CD4-positive, alpha-beta T cell treated with Interleukin-15 for 1 hour (primary cell): ENCODE measurements around the gene DMD.
"Not testable (repeated sequence)": the region's sequence is repeated elsewhere in the genome, so short reads cannot be mapped to it uniquely, and the experiment has no call there.

Source experiments
- DNase-seq: peaks from one replicate; pipeline ENCODE4 v3.0.0-alpha.2; 2020

The DMD gene

DNA sequence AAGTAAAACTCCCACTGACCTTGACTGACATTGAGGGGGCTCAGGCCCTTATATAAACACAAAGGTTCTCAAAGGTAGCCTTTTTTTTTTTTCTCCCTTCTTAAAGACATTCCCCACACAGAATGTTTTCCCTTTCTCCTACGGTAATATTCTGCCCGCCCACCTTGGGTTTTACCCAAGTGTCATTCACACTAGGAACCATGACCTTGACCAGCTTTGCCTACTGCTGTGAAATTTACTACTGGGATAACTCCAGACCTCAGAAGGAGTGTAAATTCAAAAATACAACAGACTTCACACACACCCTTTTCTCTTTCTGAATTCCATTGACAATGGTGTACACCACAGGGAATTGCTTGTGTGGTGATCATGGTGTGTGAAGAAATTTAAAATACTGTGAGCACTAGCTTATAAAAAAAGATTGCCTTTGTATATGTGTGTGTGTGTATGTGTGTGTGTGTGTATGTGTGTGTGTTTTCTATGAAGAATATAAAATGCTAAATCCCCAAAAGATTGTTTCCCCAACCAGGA, 1550.0 kb downstream of the DMD start:
- no peak for DNase-seq

DNA sequence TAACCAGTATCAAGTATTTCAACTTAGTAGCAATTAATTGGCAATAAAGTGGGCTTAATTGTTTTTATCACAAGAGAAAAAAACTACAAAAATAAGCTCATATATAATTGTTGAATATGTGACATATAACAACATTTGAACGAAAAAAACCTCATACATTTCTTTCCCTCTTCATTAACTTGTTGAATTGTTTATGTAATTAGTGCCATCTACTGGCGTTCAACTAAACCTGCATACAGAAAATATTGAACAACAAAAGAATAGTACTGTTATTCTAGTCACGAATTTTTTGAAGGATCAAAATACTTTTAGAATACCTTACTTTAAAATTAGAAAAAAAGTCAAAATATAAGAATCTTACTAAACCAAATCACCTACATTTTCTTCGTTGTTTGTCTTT, 1553.0 kb downstream of the DMD start:
- no peak for DNase-seq

- DNase-seq, result no peak
Measured at GRCh38 chrX:31656013-31656412, 1555.3 kb downstream of the DMD start.

DNA sequence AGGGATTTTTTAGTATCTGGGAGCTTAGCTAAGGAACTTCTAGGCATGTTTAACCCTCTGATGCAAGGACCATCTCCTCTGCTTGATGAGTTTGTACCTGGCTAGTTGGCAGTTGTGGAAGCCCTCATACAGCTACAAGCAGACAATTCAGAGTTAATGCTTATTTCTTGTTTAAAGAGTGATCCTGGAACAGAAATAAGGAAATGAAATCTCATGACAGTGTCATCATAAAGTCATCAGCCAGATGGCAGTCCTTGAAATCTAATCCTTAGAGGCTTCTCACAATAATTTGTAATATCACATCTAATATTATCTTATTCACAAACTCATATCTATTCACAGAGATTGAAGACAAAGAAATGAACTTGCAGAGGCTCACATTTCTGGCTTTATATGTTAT, 1557.9 kb downstream of the DMD start:
- DNase-seq, result no peak

DNA sequence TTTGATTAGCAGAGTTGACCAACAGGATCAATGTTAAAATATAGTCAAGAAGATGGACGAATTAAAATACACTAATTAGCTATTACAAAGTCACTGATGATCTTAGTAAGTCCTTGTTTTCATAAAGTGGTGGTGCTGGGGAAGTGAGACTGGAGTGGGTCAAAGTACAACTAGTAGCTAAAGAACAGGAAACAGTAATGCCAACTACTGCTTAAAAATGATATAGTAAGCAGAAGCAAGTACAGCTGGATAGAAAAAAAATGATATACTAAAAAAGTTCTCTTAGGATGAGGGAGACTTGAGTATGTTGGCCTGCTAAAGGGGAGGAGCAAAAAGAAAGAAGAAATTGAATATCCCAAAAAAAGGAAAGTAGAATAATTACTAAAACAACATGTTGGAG, 1558.7 kb downstream of the DMD start:
- DNase-seq, result no peak

DNA sequence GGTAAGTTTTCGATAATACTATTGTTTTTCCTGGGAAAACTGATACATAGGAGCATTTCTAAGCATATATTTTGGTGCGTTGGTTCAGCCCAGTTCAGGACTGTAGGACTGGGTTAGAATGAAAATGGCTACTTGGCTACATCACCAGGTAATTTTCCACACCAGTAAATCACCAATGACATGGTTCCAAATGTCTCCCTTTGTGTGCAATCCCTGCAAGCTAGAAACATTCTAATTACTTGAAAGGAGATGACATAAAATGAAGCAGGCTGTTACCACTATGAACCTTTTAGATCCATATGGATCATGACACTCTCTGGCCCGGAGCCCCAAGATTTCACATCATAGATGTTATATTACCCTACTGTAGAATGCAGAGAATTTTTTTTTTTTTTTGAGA, 1562.1 kb downstream of the DMD start:
- no peak for DNase-seq

- DNase-seq, result no peak
Measured at GRCh38 chrX:31633349-31633748, 1578.0 kb downstream of the DMD start.

DNA sequence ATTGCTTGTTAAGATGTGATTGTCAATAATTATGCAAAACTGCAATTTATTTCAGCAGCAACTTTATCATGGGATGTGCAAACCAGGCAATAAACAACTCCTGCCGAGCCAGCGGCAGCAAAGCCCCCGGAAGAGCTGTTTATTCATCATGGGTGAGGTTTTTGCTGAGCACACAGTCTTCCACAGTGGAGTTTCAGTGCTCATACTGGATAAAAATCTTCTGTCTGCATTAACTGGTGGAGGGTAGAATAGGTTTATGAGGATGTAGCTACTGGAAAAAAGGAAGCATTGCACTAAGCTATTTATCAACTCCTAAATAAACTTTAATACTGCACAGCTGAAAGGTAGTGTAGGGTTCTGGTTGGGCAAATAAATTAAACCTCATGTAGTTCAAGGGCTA, 1582.2 kb downstream of the DMD start:
- DNase-seq, result no peak

DNA sequence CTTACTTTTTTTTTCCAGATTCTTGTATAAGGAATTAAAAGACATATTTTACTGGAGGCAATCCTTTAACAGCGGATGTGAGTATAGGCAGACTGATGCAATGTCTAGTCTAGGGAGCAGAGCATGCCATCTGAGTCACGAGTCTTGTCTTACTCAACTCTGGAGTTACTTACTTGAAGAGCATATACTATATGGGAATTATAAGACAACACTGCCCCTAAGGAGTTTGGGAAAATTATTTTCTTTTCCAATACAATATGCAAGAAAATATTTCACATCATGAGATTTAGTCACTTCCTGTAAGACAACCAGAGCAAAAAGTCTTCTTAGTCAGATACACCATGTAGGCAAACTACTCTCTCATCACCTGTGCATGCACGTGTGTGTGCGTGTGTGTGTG, 1602.2 kb downstream of the DMD start:
- DNase-seq, result no peak

GRCh38 chrX:31608638-31609037, 1602.7 kb downstream of the DMD start:
- DNase-seq, result no peak

DNA sequence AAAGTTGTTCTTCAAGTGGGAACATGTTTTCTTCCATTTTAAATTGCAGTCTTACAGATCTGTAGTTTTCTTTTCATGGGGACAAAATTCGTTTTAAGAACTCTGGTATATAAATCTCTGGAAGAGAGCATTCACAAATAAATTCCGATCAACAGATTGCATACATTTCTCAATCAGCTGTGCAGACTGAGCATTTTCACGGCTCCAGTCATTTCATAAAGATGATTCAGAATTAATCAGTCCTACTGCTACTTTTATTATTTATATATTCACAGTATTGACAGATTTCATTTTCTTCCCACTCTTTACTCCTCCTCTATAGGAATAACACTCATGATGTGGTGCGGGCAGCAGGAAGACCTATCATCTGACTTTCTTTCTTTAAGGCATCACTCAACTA, 1604.6 kb downstream of the DMD start:
- DNase-seq, result no peak

DNA sequence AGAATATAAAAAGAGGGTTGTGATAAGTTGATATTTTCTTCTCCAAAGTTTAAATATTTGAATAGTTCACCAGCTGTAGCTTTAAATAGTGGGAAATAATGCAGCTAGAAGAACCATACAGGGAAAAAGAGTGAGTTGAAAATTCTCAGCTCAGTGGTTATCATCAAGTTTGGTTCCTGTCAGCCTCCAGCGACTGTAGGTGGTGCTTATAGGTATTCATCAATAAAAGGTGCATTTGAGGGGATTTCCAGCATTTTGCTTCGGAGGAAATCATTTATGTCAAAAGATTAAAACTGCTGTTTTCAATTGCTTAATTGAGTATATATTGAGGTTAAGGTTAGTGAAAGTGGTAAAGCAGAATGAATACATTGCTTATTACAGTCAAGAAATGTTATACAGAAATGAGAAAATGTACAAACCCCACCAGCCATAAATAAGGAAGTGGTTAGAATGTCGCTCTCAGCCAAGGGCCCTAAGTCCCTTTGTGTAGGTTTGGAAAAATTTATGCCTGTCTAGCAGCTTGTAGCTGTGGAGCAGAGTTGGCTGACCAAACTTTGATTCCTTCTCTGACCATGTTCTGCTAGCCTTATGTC, 1606.6 kb downstream of the DMD start:
- no peak for DNase-seq

DNA sequence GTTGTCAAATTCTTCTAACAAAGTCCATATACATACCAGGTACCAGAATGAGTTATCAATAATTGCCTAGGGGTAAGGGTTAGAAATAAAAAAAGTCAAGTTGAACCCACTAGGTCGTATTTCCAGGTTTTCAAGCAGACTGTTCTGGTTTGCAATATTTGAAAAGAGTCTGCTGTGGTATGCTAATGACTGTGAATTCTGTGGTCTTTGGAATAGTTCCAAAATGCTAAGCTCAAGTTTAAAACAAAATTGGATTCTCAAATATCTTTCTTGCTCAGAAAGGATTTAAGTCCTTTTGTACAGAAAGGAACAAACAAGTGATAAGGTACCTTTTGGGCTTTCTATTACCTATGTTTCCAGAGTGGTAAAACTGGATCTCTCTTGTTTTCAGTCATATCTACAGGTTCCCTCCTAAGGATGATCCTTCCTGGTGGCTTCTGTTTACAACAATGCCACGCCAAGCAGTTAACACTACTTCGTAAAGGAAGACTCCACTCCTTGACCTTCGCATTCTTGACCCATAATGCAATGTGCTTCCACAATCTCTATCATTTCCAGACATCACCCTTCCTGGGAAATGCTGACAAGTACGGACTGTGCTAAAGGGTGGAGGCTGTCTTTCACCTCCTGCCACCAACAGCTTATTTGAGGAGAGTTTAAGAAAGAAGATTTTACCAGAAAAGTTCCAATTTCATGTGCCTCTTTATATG, 1607.8 kb downstream of the DMD start:
- DNase-seq, result no peak

GRCh38 chrX:31600823-31601222, 1610.5 kb downstream of the DMD start:
- DNase-seq, result no peak

DNA sequence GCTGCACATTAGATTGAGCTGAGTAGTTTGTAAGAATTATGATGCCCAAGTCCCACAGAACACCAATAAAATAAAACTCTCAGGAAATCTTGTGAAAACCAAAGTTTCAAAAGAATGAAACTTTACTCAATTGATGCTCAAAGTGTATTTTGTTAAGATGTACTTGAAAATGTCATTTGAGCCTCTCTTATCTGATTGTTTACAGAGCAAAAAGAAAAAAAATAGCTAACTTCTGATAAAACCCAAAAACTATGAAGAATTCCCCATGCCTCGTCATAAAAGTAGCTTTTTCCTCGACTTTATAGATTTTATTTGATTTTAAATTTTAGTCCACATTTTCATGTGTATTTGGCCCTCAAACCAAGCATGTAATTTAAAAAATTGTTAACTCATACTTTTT, 1618.0 kb downstream of the DMD start:
- DNase-seq, result no peak

DNA sequence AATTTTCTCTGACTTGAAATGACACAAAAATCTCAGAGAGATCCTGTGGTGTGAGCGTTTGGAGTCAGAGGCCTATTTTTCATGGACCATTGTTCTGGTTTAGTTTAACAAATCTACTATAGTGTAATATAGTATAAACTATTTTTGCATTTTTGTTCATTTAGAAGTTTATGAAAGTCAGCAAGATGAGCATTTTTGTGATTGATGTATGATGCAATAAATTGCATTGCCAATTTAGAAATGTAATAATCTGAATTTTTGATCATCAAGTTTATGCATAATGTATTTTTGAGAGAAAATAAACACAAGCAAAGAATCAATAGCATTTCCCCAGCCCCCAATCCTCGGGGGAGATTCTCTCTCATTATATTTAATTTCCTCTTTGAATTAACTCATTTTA, 1620.0 kb downstream of the DMD start:
- DNase-seq, result no peak

DNA sequence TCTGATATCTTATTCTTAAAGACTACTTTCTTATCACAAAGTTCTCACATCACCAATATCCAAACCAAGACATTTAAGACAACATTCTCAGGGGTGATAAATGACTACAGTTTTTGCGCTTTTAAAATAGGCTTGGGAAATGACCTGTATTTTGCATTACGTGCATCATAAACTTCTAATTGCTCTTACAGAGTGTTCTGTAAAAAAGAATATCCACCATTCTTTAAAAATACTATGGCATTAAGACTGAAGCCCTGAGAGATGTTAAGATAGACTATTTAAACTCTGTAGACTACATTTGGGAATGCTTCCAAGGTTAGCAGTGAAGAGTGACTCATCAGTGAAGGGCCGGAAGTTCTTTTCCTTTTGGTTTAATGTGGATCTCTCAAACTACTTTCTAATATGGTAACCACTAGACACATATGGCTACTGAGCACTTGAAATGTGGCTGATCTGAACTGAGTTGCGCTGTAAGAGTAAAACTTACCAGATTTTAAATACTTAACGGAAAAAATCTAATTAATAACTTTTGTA, 1620.7 kb downstream of the DMD start:
- DNase-seq, result no peak

GRCh38 chrX:31589503-31589902, 1621.8 kb downstream of the DMD start:
- no peak for DNase-seq

- DNase-seq, result no peak
Measured at GRCh38 chrX:31588355-31588754, 1623.0 kb downstream of the DMD start.

GRCh38 chrX:31583892-31584291, 1627.5 kb downstream of the DMD start:
- not testable (repeated sequence) for DNase-seq

GRCh38 chrX:31580726-31581125, 1630.6 kb downstream of the DMD start:
- no peak for DNase-seq

DNA sequence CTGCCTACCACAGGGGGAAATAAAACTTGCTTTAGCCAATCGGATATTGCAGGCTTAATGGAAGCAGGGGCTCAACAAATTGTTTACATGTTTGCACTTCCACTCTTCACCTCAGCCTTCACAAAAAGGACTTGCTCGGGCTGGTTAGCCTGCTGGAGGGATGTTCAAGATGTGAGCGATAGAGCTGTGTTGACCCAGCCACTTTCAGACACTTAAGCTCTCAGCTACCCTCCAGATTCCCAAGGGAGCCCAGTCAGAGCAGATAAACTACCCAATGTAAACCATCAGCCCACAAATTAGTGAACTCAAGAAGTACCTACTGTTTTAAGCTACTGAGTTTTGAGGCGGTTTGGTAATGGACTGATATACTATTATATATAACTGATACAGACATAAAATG, 1631.1 kb downstream of the DMD start:
- DNase-seq, result no peak

DNA sequence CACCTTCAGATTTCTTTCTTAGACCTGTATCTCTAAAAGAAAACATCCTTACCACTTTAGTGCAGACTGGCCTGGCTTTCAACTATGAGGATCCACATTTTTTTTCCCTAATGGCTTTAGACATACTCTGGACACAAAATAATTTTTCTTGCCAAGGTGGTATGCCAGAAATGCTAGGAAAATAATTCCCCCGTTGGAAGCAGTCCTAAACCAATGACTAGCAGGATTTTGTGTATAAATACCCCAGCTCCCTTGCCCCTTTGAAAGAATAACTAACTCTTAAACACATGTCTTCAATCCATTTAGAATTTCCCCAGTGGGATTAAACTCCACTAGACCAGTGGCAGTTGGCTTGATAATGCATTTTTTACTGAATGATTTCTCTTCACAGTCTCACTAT, 1639.0 kb downstream of the DMD start:
- DNase-seq, result no peak

DNA sequence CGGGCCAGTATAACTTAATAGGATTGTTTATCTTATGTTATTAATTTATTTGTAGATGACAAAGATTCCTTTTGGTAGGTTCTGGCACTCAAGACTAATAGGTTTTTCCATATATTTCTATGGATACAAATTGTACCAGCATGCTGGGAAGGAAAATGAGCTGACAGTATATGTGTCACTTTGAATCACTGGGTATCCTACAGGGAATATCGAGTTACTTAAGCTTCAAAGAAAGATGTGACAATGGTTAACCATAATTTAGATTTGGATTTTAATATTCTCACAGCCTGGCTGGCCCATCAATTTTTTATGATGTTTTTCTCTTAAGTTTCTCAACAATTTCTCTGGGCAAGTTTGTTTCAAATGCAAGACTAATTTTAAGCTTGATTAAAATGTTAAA, 1640.7 kb downstream of the DMD start:
- DNase-seq, result no peak

DNA sequence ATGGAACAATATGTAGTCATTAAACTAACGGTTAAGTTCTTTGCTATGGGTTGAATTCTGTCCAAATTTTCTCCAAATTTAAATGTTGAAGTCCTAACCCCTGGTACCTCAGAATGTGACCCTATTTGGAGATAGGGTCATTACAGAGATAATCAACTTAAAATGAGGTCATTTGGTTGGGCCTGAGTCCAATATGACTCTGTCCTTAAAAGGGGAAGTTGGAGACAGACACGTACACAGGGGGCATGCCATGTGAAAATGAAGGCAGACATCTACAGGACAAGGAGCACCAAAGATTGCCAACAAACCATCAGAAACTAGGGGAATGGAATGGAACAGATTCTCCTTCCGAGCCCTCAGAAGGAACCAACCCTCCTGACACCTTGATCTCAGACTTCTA, 1647.6 kb downstream of the DMD start:
- DNase-seq, result no peak
